ENCODE data around the gene LPAR1.

GRCh38 chr9:110894731-110895130, 143.5 kb downstream of the LPAR1 start:
- TF ChIP-seq CTCF (IDR thresholded peaks at IDR 0.05; ENCODE audit: low read depth, low read length) (no peak), EZH2phosphoT487 (IDR thresholded peaks at IDR 0.05; ENCODE audit: low read depth) (no peak)
